GM23338 (cell line): ENCODE results near the gene ERAP2.

Experiments used
- CREB1 ChIP-seq: fragments of 250-450 bp; sonication (Bioruptor Pico); IDR thresholded peaks from 2 replicates; pipeline ENCODE4 v1.5.0; 2020; ENCODE audit warnings: low read depth, mild to moderate bottlenecking, moderate library complexity
- EZH2 ChIP-seq: fragments of 200-600 bp; sonication (generic); IDR thresholded peaks from one replicate; pipeline ENCODE4 v1.8.0; 2017; ENCODE audit warnings: antibody characterized with exemption, mild to moderate bottlenecking, low read depth; ENCODE audit not compliant: unreplicated experiment
- EZH2phosphoT487 ChIP-seq: fragments of 200-600 bp; sonication (generic); IDR thresholded peaks from one replicate; pipeline ENCODE4 v1.8.1; 2018; ENCODE audit warnings: antibody characterized with exemption; ENCODE audit not compliant: unreplicated experiment
- NANOG ChIP-seq: IDR thresholded peaks from 2 replicates; pipeline ENCODE4 v1.6.1; 2016; ENCODE audit warnings: antibody characterized with exemption, borderline replicate concordance
- POLR2AphosphoS5 ChIP-seq: IDR thresholded peaks from 2 replicates; pipeline ENCODE4 v1.6.1; 2016; ENCODE audit warnings: antibody characterized with exemption, low read depth
- ZNF114 ChIP-seq: fragments of 250-450 bp; sonication (Bioruptor Pico); IDR thresholded peaks from 2 replicates; pipeline ENCODE4 v1.5.0; 2020; ENCODE audit warnings: mild to moderate bottlenecking, moderate library complexity
- TF ChIP-seq, protein P1 (sequence below), 2 experiments: fragments of 200-600 bp in 1 of 2; sonication (generic) in 1 of 2; conservative IDR thresholded peaks; 2 replicates each; pipeline versions ENCODE4 v1.5.1 to v1.6.1; 2016 to 2017; ENCODE audit warnings: antibody characterized with exemption in 2 of 2, low read depth in 2 of 2, mild to moderate bottlenecking in 2 of 2, moderate library complexity in 1 of 2
- TF ChIP-seq, protein P2 (sequence below): IDR thresholded peaks from one replicate; pipeline ENCODE4 v1.6.1; 2018; ENCODE audit warnings: antibody characterized with exemption; ENCODE audit not compliant: unreplicated experiment
- TF ChIP-seq, protein P3 (sequence below): IDR thresholded peaks from 2 replicates; pipeline ENCODE4 v1.6.1; 2016; ENCODE audit warnings: antibody characterized with exemption

DNA sequence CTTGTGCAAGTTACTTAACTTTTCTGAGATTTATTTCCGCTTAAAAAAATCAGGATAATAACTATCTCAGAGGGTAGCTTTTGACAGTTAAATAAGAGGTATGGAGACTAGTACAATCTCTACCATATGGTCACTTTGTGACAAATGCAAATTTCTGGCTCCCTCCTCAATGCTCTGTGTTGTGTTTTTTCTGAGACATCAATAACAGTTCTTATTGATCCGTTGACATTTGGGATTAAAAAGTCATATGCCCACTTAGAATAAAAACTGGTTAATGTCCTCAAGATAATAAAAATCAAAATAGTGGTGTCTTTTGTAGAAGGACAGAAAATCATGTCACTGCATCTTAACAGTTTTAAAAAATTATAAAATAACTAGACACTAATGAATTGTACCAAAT is 34.8 kb downstream of the ERAP2 start:
- TF ChIP-seq, protein P1, sequence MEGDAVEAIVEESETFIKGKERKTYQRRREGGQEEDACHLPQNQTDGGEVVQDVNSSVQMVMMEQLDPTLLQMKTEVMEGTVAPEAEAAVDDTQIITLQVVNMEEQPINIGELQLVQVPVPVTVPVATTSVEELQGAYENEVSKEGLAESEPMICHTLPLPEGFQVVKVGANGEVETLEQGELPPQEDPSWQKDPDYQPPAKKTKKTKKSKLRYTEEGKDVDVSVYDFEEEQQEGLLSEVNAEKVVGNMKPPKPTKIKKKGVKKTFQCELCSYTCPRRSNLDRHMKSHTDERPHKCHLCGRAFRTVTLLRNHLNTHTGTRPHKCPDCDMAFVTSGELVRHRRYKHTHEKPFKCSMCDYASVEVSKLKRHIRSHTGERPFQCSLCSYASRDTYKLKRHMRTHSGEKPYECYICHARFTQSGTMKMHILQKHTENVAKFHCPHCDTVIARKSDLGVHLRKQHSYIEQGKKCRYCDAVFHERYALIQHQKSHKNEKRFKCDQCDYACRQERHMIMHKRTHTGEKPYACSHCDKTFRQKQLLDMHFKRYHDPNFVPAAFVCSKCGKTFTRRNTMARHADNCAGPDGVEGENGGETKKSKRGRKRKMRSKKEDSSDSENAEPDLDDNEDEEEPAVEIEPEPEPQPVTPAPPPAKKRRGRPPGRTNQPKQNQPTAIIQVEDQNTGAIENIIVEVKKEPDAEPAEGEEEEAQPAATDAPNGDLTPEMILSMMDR (conservative IDR thresholded peaks at IDR 0.05; ENCODE audit: low read depth in 2 of 2) = no peak
- no peak for TF ChIP-seq EZH2
- no peak for TF ChIP-seq POLR2AphosphoS5
- TF ChIP-seq, protein P2, sequence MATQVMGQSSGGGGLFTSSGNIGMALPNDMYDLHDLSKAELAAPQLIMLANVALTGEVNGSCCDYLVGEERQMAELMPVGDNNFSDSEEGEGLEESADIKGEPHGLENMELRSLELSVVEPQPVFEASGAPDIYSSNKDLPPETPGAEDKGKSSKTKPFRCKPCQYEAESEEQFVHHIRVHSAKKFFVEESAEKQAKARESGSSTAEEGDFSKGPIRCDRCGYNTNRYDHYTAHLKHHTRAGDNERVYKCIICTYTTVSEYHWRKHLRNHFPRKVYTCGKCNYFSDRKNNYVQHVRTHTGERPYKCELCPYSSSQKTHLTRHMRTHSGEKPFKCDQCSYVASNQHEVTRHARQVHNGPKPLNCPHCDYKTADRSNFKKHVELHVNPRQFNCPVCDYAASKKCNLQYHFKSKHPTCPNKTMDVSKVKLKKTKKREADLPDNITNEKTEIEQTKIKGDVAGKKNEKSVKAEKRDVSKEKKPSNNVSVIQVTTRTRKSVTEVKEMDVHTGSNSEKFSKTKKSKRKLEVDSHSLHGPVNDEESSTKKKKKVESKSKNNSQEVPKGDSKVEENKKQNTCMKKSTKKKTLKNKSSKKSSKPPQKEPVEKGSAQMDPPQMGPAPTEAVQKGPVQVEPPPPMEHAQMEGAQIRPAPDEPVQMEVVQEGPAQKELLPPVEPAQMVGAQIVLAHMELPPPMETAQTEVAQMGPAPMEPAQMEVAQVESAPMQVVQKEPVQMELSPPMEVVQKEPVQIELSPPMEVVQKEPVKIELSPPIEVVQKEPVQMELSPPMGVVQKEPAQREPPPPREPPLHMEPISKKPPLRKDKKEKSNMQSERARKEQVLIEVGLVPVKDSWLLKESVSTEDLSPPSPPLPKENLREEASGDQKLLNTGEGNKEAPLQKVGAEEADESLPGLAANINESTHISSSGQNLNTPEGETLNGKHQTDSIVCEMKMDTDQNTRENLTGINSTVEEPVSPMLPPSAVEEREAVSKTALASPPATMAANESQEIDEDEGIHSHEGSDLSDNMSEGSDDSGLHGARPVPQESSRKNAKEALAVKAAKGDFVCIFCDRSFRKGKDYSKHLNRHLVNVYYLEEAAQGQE = no peak
- TF ChIP-seq EZH2phosphoT487 = no peak
- TF ChIP-seq ZNF114 (CRISPR knock-in tag) = no peak
- TF ChIP-seq, protein P3, sequence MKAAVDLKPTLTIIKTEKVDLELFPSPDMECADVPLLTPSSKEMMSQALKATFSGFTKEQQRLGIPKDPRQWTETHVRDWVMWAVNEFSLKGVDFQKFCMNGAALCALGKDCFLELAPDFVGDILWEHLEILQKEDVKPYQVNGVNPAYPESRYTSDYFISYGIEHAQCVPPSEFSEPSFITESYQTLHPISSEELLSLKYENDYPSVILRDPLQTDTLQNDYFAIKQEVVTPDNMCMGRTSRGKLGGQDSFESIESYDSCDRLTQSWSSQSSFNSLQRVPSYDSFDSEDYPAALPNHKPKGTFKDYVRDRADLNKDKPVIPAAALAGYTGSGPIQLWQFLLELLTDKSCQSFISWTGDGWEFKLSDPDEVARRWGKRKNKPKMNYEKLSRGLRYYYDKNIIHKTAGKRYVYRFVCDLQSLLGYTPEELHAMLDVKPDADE = no peak
- TF ChIP-seq NANOG = no peak
- TF ChIP-seq CREB1 (CRISPR knock-in tag) = no peak
